DND-41 (cell line): ENCODE results near the gene SPTLC1.

ENCODE experiments used
- ATAC-seq: fragments of 200-7000 bp; cut with Tn5 transposase; 3 replicates; pipeline ENCODE4 v1.9.1; 2021; ENCODE audit warnings: low read depth; ENCODE audit not compliant: insufficient read depth
- DNase-seq: peaks from one replicate; pipeline ENCODE4 v3.0.0-alpha.2; 2020
- H2AFZ ChIP-seq: 2 replicates; pipeline ENCODE4 v1.6.0; 2012; ENCODE audit warnings: low read depth, low read length
- H3K27ac ChIP-seq: 2 replicates; pipeline ENCODE4 v1.5.1; 2012; ENCODE audit warnings: low read length, inconsistent platforms
- H3K27me3 ChIP-seq: fragments of 200-600 bp; sonication (generic); 2 replicates; pipeline ENCODE4 v1.6.0; 2012; ENCODE audit warnings: low read length, mild to moderate bottlenecking, inconsistent platforms; ENCODE audit not compliant: insufficient read depth, poor library complexity
- H3K36me3 ChIP-seq: 2 replicates; pipeline ENCODE4 v1.5.1; 2012; ENCODE audit warnings: low read length, inconsistent platforms; ENCODE audit not compliant: insufficient read depth
- H3K4me1 ChIP-seq: 2 replicates; pipeline ENCODE4 v1.5.1; 2012; ENCODE audit warnings: mild to moderate bottlenecking, low read length; ENCODE audit not compliant: insufficient read depth
- H3K4me2 ChIP-seq: 2 replicates; pipeline ENCODE4 v1.6.0; 2012; ENCODE audit warnings: mild to moderate bottlenecking, moderate library complexity, low read length, inconsistent platforms; ENCODE audit not compliant: insufficient read depth
- H3K4me3 ChIP-seq, 2 experiments: fragments of 200-600 bp in 1 of 2; shearing (Covaris generic) in 1 of 2; 2 replicates each; pipeline ENCODE4 v1.5.1; 2012 to 2016; ENCODE audit warnings: inconsistent platforms in 2 of 2, low read length in 2 of 2, mild to moderate bottlenecking in 2 of 2, low read depth in 1 of 2, moderate library complexity in 1 of 2
- H3K79me2 ChIP-seq: 2 replicates; pipeline ENCODE4 v1.6.0; 2012; ENCODE audit warnings: low read length, inconsistent platforms; ENCODE audit not compliant: insufficient read depth
- H3K9ac ChIP-seq: 2 replicates; pipeline ENCODE4 v1.6.0; 2012; ENCODE audit warnings: low read depth, mild to moderate bottlenecking, inconsistent platforms, low read length, moderate library complexity
- H3K9me3 ChIP-seq: 2 replicates; pipeline ENCODE4 v1.5.1; 2012; ENCODE audit warnings: low read length, moderate library complexity, mild to moderate bottlenecking, inconsistent platforms; ENCODE audit not compliant: insufficient read depth, severe bottlenecking
- H4K20me1 ChIP-seq: 2 replicates; pipeline ENCODE4 v1.6.0; 2012; ENCODE audit warnings: low read length; ENCODE audit not compliant: insufficient read depth
- CTCF ChIP-seq: IDR thresholded peaks from 2 replicates; pipeline ENCODE4 v1.5.1; 2012; ENCODE audit warnings: borderline replicate concordance, low read length, moderate library complexity, mild to moderate bottlenecking; ENCODE audit not compliant: poor library complexity, severe bottlenecking; ENCODE audit errors: extremely low read depth
- EZH2 ChIP-seq: IDR thresholded peaks from 3 replicates; pipeline ENCODE4 v1.6.1; 2012; ENCODE audit warnings: borderline replicate concordance, low read depth, mild to moderate bottlenecking, moderate library complexity, low read length, inconsistent platforms; ENCODE audit not compliant: severe bottlenecking

SPTLC1 gene

GRCh38 chr9:92115071-92115858 lies at the start of gene SPTLC1:
TSS of gene SPTLC1 (minus strand) at chr9:92115413. CDS start at chr9:92115370, 43 bp downstream.
- Histone ChIP-seq H3K27ac (peak within 1 kb of the TSS; percentile 84), H2AFZ (peak within 1 kb of the TSS; percentile 94), H3K9ac (peak within 1 kb of the TSS; percentile 75), H3K36me3 (peaks cover 21% of the 10 kb centered on the region), H3K4me3 (peak within 1 kb of the TSS; percentile 74 to 99), H4K20me1 (no peaks in the 10 kb centered on the region), H3K79me2 (peaks cover 49% of the 10 kb centered on the region), H3K4me1 (peaks cover 30% of the 10 kb centered on the region), H3K9me3 (no peaks in the 10 kb centered on the region), H3K4me2 (peak within 1 kb of the TSS; percentile 75), H3K27me3 (no peaks in the 10 kb centered on the region)
- ATAC-seq (peak; percentile 93), DNase-seq (peak; percentile 94)
- TF ChIP-seq CTCF (no peak), EZH2 (no peak)

- no peak for DNase-seq
- H3K36me3 ChIP-seq = no peaks in the 10 kb centered on the region
- no peaks in the 10 kb centered on the region for H3K4me1 ChIP-seq
- H3K9me3 ChIP-seq = no peaks in the 10 kb centered on the region
- no peak overlapping the region for H3K4me2 ChIP-seq
- H3K27me3 ChIP-seq = no peaks in the 10 kb centered on the region
- H3K4me3 ChIP-seq = no peak overlapping the region
- no peak overlapping the region for H3K27ac ChIP-seq
- no peaks in the 10 kb centered on the region for H3K79me2 ChIP-seq
- ATAC-seq = no peak
- no peak overlapping the region for H2AFZ ChIP-seq
- no peaks in the 10 kb centered on the region for H4K20me1 ChIP-seq
- no peak overlapping the region for H3K9ac ChIP-seq
- TF ChIP-seq EZH2 = no peak
- no peak for TF ChIP-seq CTCF
Observed at GRCh38 chr9:92164975-92165374, 49.8 kb upstream of the SPTLC1 start.

- H4K20me1 ChIP-seq = no peaks in the 10 kb centered on the region
- ATAC-seq (no peak), DNase-seq (no peak)
- no peak overlapping the region for H3K9ac ChIP-seq
- H3K27ac ChIP-seq = no peak overlapping the region
- no peaks in the 10 kb centered on the region for H3K36me3 ChIP-seq
- H3K4me2 ChIP-seq = no peak overlapping the region
- H3K9me3 ChIP-seq = no peaks in the 10 kb centered on the region
- TF ChIP-seq CTCF (no peak), EZH2 (no peak)
- H3K4me3 ChIP-seq = no peak overlapping the region
- no peaks in the 10 kb centered on the region for H3K79me2 ChIP-seq
- no peaks in the 10 kb centered on the region for H3K27me3 ChIP-seq
- H3K4me1 ChIP-seq = no peaks in the 10 kb centered on the region
- no peak overlapping the region for H2AFZ ChIP-seq
Observed at GRCh38 chr9:92164490-92164889, 49.3 kb upstream of the SPTLC1 start.
